ENCODE data around the gene RDX.
"Not testable (repeated sequence)": the region's sequence is repeated elsewhere in the genome, so short reads cannot be mapped to it uniquely, and the experiment has no call there.

Gene RDX

DNA sequence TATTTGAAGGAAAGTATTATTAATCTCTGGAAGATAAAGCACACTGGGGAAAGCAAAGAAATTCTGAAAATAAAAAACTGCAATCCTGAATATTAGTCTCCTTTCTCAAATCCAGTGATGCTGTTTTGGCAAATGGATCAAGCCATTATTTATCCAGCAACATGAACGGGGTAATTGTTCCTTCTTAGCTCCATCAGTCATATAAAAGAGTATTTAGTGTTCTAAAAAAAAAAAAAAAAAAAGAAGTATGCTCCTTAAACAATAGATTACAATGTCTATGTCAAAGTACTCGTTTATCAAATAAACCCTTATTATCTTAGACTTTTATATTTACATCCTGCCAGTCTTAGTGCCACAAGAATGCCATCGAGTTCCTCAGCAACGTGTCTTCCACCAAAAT lies 1.3 kb downstream of the RDX start:
- Histone ChIP-seq H3K27me3 (ENCODE audit: control insufficient read depth, insufficient read depth, low read length) (no peaks in the 10 kb centered on the region), H3K9me3 (ENCODE audit: control insufficient read depth, insufficient read depth, low read length) (no peaks in the 10 kb centered on the region), H3K27ac (ENCODE audit: low read length) (no peak overlapping the region), H3K36me3 (ENCODE audit: control insufficient read depth, insufficient read depth, low read length) (no peaks in the 10 kb centered on the region), H3K4me3 (ENCODE audit: low read length) (no peak overlapping the region), H3K4me1 (ENCODE audit: control insufficient read depth, insufficient read depth, low read length) (peaks cover 4% of the 10 kb centered on the region)
- no peak for DNase-seq (ENCODE audit: low read depth, low spot score)
- no CpG with 5 or more reads among the region's 4 CpGs for WGBS (ENCODE audit: insufficient coverage, insufficient read length)

DNA sequence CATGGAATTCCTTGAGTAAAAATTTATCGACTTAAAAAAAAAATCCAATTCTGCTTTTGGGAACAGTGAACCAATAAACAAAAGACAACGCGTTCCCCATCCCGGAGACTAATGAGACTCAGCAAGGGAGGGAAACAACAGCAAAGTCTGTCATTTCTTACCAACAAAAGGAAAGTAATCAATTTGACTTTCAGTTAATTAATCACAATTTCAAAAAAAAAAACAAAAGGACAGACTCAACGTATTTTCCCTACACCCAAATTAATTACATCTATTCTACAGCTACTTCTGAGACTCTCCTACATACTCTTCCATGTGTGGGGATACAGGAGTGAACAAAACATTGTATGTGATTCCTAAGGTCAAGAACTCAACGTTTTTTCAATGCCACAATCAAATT lies 1.9 kb downstream of the RDX start:
- Histone ChIP-seq H3K27me3 (ENCODE audit: control insufficient read depth, insufficient read depth, low read length) (no peaks in the 10 kb centered on the region), H3K27ac (ENCODE audit: low read length) (no peak overlapping the region), H3K4me3 (ENCODE audit: low read length) (no peak overlapping the region), H3K4me1 (ENCODE audit: control insufficient read depth, insufficient read depth, low read length) (peaks cover 4% of the 10 kb centered on the region), H3K36me3 (ENCODE audit: control insufficient read depth, insufficient read depth, low read length) (no peaks in the 10 kb centered on the region), H3K9me3 (ENCODE audit: control insufficient read depth, insufficient read depth, low read length) (no peaks in the 10 kb centered on the region)
- DNase-seq (ENCODE audit: low read depth, low spot score): no peak
- 100% methylated on average over 1 of the region's 6 CpGs for WGBS (ENCODE audit: insufficient coverage, insufficient read length)

DNA sequence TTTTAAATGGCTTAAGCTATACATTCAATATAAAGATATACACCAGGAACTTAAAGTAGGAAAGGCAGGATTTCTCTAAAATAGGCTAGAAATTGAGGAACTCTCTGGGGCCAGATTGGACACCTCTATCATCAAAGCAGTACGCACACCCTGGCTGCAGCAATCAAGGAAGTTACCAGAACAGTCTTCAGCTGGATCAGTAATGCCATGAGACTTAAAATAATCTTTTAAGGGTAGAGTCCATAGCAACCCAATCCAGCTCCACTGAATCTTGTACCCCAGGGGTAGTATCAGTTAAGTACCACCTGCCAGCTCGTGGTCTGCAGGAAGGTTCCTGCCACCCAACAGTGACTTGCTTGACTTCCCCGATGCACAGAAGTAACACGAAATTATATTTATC lies 3.0 kb downstream of the RDX start:
- peaks cover 4% of the 10 kb centered on the region for H3K4me1 ChIP-seq (ENCODE audit: control insufficient read depth, insufficient read depth, low read length)
- no peak overlapping the region for H3K4me3 ChIP-seq (ENCODE audit: low read length)
- no peaks in the 10 kb centered on the region for H3K9me3 ChIP-seq (ENCODE audit: control insufficient read depth, insufficient read depth, low read length)
- no peak for DNase-seq (ENCODE audit: low read depth, low spot score)
- H3K36me3 ChIP-seq (ENCODE audit: control insufficient read depth, insufficient read depth, low read length): no peaks in the 10 kb centered on the region
- no peak overlapping the region for H3K27ac ChIP-seq (ENCODE audit: low read length)
- 100% methylated on average over 1 of the region's 4 CpGs for WGBS (ENCODE audit: insufficient coverage, insufficient read length)
- no peaks in the 10 kb centered on the region for H3K27me3 ChIP-seq (ENCODE audit: control insufficient read depth, insufficient read depth, low read length)

DNA sequence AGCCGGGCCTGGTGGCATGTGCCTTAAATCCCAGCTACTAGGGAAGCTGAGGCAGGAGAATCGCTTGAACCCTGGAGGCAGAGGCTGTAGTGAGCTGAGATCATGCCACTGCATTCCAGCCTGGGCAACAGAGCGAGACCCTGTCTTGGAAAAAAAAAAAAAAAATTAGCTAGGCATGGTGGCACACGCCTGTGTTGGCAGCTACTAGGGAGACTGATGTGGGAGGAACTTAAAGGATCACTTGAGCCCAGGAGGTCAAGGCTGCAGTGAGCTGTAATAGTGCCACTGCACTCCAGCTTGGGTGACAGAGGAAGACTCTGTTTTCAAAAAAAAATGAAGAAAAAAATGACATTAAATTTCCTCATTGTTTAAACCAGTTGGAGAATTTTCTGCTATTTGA lies 4.3 kb downstream of the RDX start:
- H3K4me3 ChIP-seq (ENCODE audit: low read length); H3K36me3 ChIP-seq (ENCODE audit: control insufficient read depth, insufficient read depth, low read length); H3K27ac ChIP-seq (ENCODE audit: low read length); H3K4me1 ChIP-seq (ENCODE audit: control insufficient read depth, insufficient read depth, low read length); DNase-seq (ENCODE audit: low read depth, low spot score); H3K9me3 ChIP-seq (ENCODE audit: control insufficient read depth, insufficient read depth, low read length); H3K27me3 ChIP-seq (ENCODE audit: control insufficient read depth, insufficient read depth, low read length): not testable (repeated sequence)
- no CpG with 5 or more reads among the region's 4 CpGs for WGBS (ENCODE audit: insufficient coverage, insufficient read length)

DNA sequence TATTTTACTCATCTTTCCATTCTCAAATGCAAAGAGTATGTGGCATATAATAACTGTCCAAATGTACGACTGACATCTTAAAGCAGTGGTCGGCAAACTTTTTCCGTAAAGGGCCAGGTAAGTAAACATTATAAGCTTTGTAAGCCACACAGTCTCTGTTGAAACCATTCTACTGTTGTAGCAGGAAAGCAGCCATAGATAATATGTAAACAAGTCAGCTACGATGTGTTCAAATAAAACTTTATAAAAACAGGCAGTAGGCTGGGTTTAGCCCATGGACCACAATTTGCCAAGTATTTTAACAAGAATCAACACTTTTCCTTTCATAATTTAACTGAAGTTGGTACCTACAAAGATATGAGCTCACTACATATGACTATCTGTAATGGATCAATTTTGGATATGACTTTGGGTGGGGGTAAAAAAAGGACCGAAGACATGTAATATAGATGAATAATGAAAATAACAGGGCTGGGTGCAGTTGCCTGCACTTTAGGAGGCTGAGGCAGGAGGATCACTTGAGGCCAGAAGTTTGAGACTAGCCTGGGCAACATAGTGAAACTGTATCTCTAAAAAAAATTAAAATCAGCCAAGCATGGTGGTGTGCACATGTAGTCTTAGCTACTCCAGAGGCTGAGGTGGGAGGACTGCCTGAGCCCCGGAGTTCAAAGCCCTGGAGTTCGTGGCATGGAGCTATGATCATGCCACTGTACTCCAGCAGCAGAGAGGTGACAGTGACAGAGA lies 5.7 kb downstream of the RDX start:
- no CpG with 5 or more reads among the region's 7 CpGs for WGBS (ENCODE audit: insufficient coverage, insufficient read length)
- Histone ChIP-seq H3K4me1 (ENCODE audit: control insufficient read depth, insufficient read depth, low read length) (peaks cover 1% of the 10 kb centered on the region; the same call in 1 of the 2 replicates), H3K27me3 (ENCODE audit: control insufficient read depth, insufficient read depth, low read length) (no peaks in the 10 kb centered on the region), H3K9me3 (ENCODE audit: control insufficient read depth, insufficient read depth, low read length) (no peaks in the 10 kb centered on the region), H3K36me3 (ENCODE audit: control insufficient read depth, insufficient read depth, low read length) (no peaks in the 10 kb centered on the region), H3K4me3 (ENCODE audit: low read length) (no peak overlapping the region), H3K27ac (ENCODE audit: low read length) (no peak overlapping the region)
- no peak for DNase-seq (ENCODE audit: low read depth, low spot score)

DNA sequence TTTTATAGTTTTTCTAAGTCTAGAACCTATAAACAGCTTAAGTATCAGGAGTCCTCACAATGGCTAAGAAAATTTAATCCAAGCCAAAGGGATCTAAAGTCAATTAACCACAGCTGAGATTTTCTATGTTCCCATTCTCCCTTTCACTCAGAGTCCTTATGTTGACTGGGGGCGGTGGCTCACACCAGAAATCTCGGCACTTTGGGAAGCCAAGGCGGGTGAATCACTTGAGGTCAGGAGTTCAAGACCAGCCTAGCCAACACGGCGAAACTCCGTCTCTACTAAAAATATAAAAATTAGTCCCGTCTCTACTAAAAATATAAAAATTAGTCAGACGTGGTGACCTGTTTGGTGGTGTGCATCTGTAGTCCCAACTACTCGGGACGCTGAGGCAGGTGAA lies 6.9 kb downstream of the RDX start:
- no peaks in the 10 kb centered on the region for H3K36me3 ChIP-seq (ENCODE audit: control insufficient read depth, insufficient read depth, low read length)
- no CpG with 5 or more reads among the region's 10 CpGs for WGBS (ENCODE audit: insufficient coverage, insufficient read length)
- no peak overlapping the region for H3K4me3 ChIP-seq (ENCODE audit: low read length)

DNA sequence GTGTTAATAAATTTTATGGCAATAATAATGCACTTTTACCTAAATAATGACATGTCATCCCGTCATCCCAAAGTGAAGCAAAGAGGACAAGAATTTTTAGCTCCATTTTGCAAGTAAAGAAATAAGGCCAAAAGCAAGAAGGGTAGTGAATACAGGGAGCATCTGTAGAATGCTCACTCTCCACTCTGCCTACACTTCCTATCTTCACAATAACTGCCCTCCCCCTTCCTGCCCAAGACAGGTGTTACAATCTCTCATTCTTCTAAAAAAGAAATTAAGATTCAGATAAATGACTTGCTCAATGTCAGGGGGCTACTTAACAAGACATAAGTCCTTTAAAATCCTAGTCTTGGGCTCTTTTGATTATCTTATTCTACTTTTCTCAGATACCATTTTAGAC lies 8.9 kb downstream of the RDX start:
- Histone ChIP-seq H3K36me3 (ENCODE audit: control insufficient read depth, insufficient read depth, low read length) (no peaks in the 10 kb centered on the region), H3K4me3 (ENCODE audit: low read length) (no peak overlapping the region), H3K27me3 (ENCODE audit: control insufficient read depth, insufficient read depth, low read length) (no peaks in the 10 kb centered on the region), H3K27ac (ENCODE audit: low read length) (no peak overlapping the region), H3K9me3 (ENCODE audit: control insufficient read depth, insufficient read depth, low read length) (no peaks in the 10 kb centered on the region), H3K4me1 (ENCODE audit: control insufficient read depth, insufficient read depth, low read length) (peaks cover 1% of the 10 kb centered on the region; the same call in 1 of the 2 replicates)
- DNase-seq (ENCODE audit: low read depth, low spot score): no peak
- no CpG with 5 or more reads among the region's 1 CpG for WGBS (ENCODE audit: insufficient coverage, insufficient read length)

More for the DNA sequence above, 6.9 kb downstream of the RDX start:
- Histone ChIP-seq H3K4me1 (ENCODE audit: control insufficient read depth, insufficient read depth, low read length) (peaks cover 1% of the 10 kb centered on the region; the same call in 1 of the 2 replicates), H3K27ac (ENCODE audit: low read length) (no peak overlapping the region), H3K27me3 (ENCODE audit: control insufficient read depth, insufficient read depth, low read length) (no peaks in the 10 kb centered on the region), H3K9me3 (ENCODE audit: control insufficient read depth, insufficient read depth, low read length) (no peaks in the 10 kb centered on the region)
- no peak for DNase-seq (ENCODE audit: low read depth, low spot score)

DNA sequence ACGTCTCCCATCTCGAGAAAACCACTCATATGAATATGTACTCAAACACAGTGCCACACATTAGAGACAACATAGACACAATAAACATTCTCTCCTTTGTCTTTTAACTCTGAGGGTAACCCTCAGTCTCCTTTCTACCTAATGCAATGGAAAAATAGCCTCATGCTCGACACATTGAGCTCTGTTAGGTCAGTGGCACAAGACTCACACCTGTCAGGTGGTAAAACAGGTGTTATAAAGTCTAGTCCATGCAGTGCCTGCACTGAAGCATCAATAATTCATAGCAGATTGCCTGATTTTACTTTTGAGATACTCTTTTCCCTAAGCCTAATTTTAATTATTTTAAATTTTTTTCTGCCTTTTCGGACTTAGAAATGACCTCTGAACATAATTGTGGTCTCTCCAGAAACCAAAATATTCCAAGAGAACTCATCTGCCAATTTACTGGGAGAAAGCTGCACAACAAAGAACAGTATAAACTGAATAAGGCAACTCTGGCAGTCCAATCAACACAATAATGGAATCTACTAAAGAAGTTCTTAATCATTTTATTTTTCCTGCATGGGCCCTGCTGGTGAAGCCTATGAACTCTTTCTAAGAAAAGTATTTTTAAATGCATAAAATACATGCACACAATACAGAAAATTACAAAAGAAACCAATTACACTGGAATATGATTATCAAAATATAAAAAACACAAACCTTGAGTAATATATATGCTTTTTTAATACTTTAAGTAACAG lies 9.9 kb downstream of the RDX start:
- DNase-seq (ENCODE audit: low read depth, low spot score): no peak
- Histone ChIP-seq H3K9me3 (ENCODE audit: control insufficient read depth, insufficient read depth, low read length) (no peaks in the 10 kb centered on the region), H3K4me3 (ENCODE audit: low read length) (no peak overlapping the region), H3K27me3 (ENCODE audit: control insufficient read depth, insufficient read depth, low read length) (no peaks in the 10 kb centered on the region), H3K4me1 (ENCODE audit: control insufficient read depth, insufficient read depth, low read length) (peaks cover 1% of the 10 kb centered on the region; the same call in 1 of the 2 replicates), H3K27ac (ENCODE audit: low read length) (no peak overlapping the region), H3K36me3 (ENCODE audit: control insufficient read depth, insufficient read depth, low read length) (no peaks in the 10 kb centered on the region)
- no CpG with 5 or more reads among the region's 4 CpGs for WGBS (ENCODE audit: insufficient coverage, insufficient read length)

DNA sequence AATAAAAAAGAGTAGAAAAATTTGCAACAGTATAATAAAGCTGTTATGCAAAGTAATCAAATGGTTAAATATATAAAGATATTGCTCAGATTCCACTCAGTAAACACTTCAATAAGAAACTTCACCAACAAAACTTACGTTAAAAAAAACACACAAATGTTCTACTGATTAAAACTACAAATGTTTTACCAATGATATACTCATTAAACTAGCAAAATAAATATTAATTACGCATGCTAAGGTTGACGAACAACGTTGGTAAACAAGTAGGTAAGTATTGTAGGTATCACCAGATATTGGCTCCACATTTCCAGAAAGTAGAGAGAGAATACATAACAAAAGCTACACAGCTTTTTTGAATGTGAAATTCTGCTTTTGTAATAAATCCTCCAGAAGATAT lies 12.6 kb downstream of the RDX start:
- 100% methylated on average over 1 of the region's 4 CpGs for WGBS (ENCODE audit: insufficient coverage, insufficient read length)
- Histone ChIP-seq H3K27me3 (ENCODE audit: control insufficient read depth, insufficient read depth, low read length) (no peaks in the 10 kb centered on the region), H3K4me3 (ENCODE audit: low read length) (no peak overlapping the region), H3K4me1 (ENCODE audit: control insufficient read depth, insufficient read depth, low read length) (0 out of 2 replicates have a peak, but pooled peaks cover 1% of the 10 kb centered on the region), H3K27ac (ENCODE audit: low read length) (no peak overlapping the region), H3K9me3 (ENCODE audit: control insufficient read depth, insufficient read depth, low read length) (no peaks in the 10 kb centered on the region), H3K36me3 (ENCODE audit: control insufficient read depth, insufficient read depth, low read length) (no peaks in the 10 kb centered on the region)
- no peak for DNase-seq (ENCODE audit: low read depth, low spot score)

DNA sequence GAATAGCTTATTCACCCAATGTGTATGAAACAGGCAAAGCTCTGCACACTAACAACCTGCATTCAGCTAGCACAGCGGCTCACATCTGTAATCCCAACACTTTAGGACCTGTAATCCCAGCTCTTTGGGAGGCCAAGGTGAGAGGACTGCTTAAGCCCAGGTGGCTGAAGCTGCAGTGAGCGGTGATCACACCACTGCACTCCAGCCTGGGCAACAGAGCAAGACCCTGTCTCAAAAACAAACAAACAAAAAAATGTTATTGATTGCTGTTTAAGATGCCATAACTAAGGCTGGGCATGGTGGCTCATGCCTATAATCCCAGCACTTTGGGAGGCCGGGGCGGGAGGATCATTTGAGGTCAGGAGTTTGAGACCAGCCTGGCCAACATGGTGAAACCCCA lies 15.8 kb downstream of the RDX start:
- not testable (repeated sequence) for H3K27ac ChIP-seq (ENCODE audit: low read length); H3K36me3 ChIP-seq (ENCODE audit: control insufficient read depth, insufficient read depth, low read length); DNase-seq (ENCODE audit: low read depth, low spot score); H3K27me3 ChIP-seq (ENCODE audit: control insufficient read depth, insufficient read depth, low read length); H3K4me1 ChIP-seq (ENCODE audit: control insufficient read depth, insufficient read depth, low read length); H3K9me3 ChIP-seq (ENCODE audit: control insufficient read depth, insufficient read depth, low read length); H3K4me3 ChIP-seq (ENCODE audit: low read length)
- WGBS (ENCODE audit: insufficient coverage, insufficient read length): no CpG with 5 or more reads among the region's 4 CpGs

DNA sequence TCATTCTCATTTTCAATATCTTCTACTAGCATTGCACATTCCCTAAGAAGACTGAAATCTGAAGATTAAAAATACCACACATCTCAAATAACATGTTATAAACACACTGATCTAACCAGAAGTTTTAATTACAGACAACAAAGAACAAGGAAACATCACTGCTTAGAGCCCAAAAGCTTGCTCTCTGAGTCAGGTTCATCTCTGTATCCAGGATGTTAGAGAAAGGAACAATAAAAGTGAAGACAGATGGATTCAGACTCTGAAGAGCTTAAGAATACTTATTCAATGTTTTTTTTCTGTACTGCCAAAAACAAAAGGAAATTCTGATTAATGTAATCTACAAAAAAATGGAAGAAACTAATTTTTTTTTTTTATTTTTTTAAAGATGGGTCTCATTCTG lies 16.5 kb downstream of the RDX start:
- no peaks in the 10 kb centered on the region for H3K27me3 ChIP-seq (ENCODE audit: control insufficient read depth, insufficient read depth, low read length)
- no peak overlapping the region for H3K27ac ChIP-seq (ENCODE audit: low read length)
- H3K36me3 ChIP-seq (ENCODE audit: control insufficient read depth, insufficient read depth, low read length): no peaks in the 10 kb centered on the region
- H3K4me1 ChIP-seq (ENCODE audit: control insufficient read depth, insufficient read depth, low read length): no peaks in the 10 kb centered on the region
- H3K4me3 ChIP-seq (ENCODE audit: low read length): no peak overlapping the region
- H3K9me3 ChIP-seq (ENCODE audit: control insufficient read depth, insufficient read depth, low read length): no peaks in the 10 kb centered on the region
- no peak for DNase-seq (ENCODE audit: low read depth, low spot score)

Measured in iPS DF 6.9 (cell line).